HuH-7.5 (cell line): Measurements from ENCODE around the gene SHB.

ENCODE experiments used
- DNase-seq: peaks from one replicate; pipeline ENCODE4 v3.0.0; 2011; ENCODE audit warnings: low spot score

The SHB gene

GRCh38 chr9:38088006-38088925 is 19.2 kb upstream of the SHB start:
- DNase-seq, result peak; percentile 38

GRCh38 chr9:38086496-38086895 is 17.5 kb upstream of the SHB start:
- DNase-seq, result no peak

GRCh38 chr9:38085308-38085707 is 16.3 kb upstream of the SHB start:
- DNase-seq, result no peak

- DNase-seq, result no peak
These were observed 15.5 kb upstream of the SHB start for GRCh38 chr9:38084556-38084880.

- no peak for DNase-seq
These were observed 15.0 kb upstream of the SHB start for GRCh38 chr9:38083858-38084555.

- DNase-seq, result no peak
These were observed 13.6 kb upstream of the SHB start for GRCh38 chr9:38082446-38083287.

- DNase-seq, result no peak
These were observed 12.5 kb upstream of the SHB start for GRCh38 chr9:38081356-38082108.

- no peak for DNase-seq
These were observed 10.5 kb upstream of the SHB start for GRCh38 chr9:38079461-38080031.

- no peak for DNase-seq
These were observed 6.2 kb upstream of the SHB start for GRCh38 chr9:38075272-38075671.

- DNase-seq, result no peak
These were observed 5.5 kb upstream of the SHB start for GRCh38 chr9:38074441-38074961.

- DNase-seq, result no peak
These were observed 4.9 kb upstream of the SHB start for GRCh38 chr9:38073882-38074281.

GRCh38 chr9:38071470-38072134 is 2.6 kb upstream of the SHB start:
- no peak for DNase-seq

- DNase-seq, result no peak
These were observed 957 bp downstream of the SHB start for GRCh38 chr9:38067859-38068681.

GRCh38 chr9:38066914-38067858 is 1.8 kb downstream of the SHB start:
- DNase-seq, result no peak

- DNase-seq, result no peak
These were observed 2.7 kb downstream of the SHB start for GRCh38 chr9:38066197-38066913.

GRCh38 chr9:38065369-38066075 is 3.5 kb downstream of the SHB start:
- DNase-seq, result no peak

GRCh38 chr9:38064842-38065368 is 4.1 kb downstream of the SHB start:
- DNase-seq, result no peak
